Endodermal cell (in vitro differentiated cells): ENCODE data around the gene COL18A1. TPM values are rescaled to one million over a fixed set of nuclear protein-coding genes. Genes with fewer than 3 reads are reported as not detected.
"Not testable (repeated sequence)": the region's sequence is repeated elsewhere in the genome, so short reads cannot be mapped to it uniquely, and the experiment has no call there.

Experiments
- DNase-seq: peaks from one replicate; pipeline ENCODE4 v3.0.0-alpha.2; 2017
- H3K27ac ChIP-seq: 2 replicates; pipeline ENCODE4 v1.5.1; 2013; ENCODE audit warnings: mild to moderate bottlenecking, low read depth, low read length, moderate library complexity
- H3K27me3 ChIP-seq: 2 replicates; pipeline ENCODE4 v1.6.1; 2013; ENCODE audit warnings: mild to moderate bottlenecking, low read length, moderate library complexity; ENCODE audit not compliant: insufficient read depth, control insufficient read depth, poor library complexity, severe bottlenecking
- H3K36me3 ChIP-seq: 2 replicates; pipeline ENCODE4 v1.7.0; 2013; ENCODE audit warnings: mild to moderate bottlenecking, low read length, moderate library complexity; ENCODE audit not compliant: control insufficient read depth, insufficient read depth
- H3K4me1 ChIP-seq: one replicate; pipeline ENCODE4 v1.7.0; 2013; ENCODE audit warnings: low read length; ENCODE audit not compliant: control insufficient read depth, insufficient read depth
- H3K4me3 ChIP-seq: 2 replicates; pipeline ENCODE4 v1.5.1; 2013; ENCODE audit warnings: mild to moderate bottlenecking, low read length, moderate library complexity
- H3K9ac ChIP-seq: 2 replicates; pipeline ENCODE4 v1.6.1; 2013; ENCODE audit warnings: mild to moderate bottlenecking, low read length, moderate library complexity; ENCODE audit not compliant: poor library complexity, severe bottlenecking; ENCODE audit errors: extremely low read depth
- H3K9me3 ChIP-seq: 2 replicates; pipeline ENCODE4 v1.6.1; 2013; ENCODE audit warnings: mild to moderate bottlenecking, low read length, moderate library complexity; ENCODE audit not compliant: control insufficient read depth
- H3K27ac Mint-ChIP-seq: 2 replicates; pipeline ENCODE4 v1.8.0; 2020; ENCODE audit warnings: mixed read lengths
- H3K27me3 Mint-ChIP-seq: 2 replicates; pipeline ENCODE4 v1.8.0; 2021; ENCODE audit warnings: mild to moderate bottlenecking, mixed read lengths; ENCODE audit not compliant: insufficient read depth
- H3K36me3 Mint-ChIP-seq: 2 replicates; pipeline ENCODE4 v1.8.0; 2020; ENCODE audit warnings: low read depth, mixed read lengths
- H3K4me1 Mint-ChIP-seq: 2 replicates; pipeline ENCODE4 v1.8.0; 2020; ENCODE audit warnings: mixed read lengths
- H3K4me3 Mint-ChIP-seq: 2 replicates; pipeline ENCODE4 v1.8.0; 2020; ENCODE audit warnings: mild to moderate bottlenecking, moderate library complexity, mixed read lengths
- H3K9me3 Mint-ChIP-seq: 2 replicates; pipeline ENCODE4 v1.8.0; 2020; ENCODE audit warnings: mild to moderate bottlenecking, mixed read lengths
- CTCF ChIP-seq: fragments of 200-600 bp; sonication (generic); conservative IDR thresholded peaks from 2 replicates; pipeline ENCODE4 v1.5.0; 2021; ENCODE audit warnings: antibody characterized with exemption, mild to moderate bottlenecking
- WGBS, 2 experiments: methylation state at CpG; one replicate each; pipeline versions ENCODE4 v1.1.5 to v1.1.7; 2013; ENCODE audit warnings: missing lambda C conversion rate in 2 of 2, mixed read lengths in 1 of 2; ENCODE audit not compliant: insufficient coverage in 1 of 2, insufficient read length in 1 of 2; 5-methylcytosine and 5-hydroxymethylcytosine counted together
- total RNA-seq, 2 donors: library from RNA; stranded (reverse); fragmentation: NEBNext Ultra II Directional in 1 of 2; extraction: Animal tissue kit (Norgen Biotek cat#: 25700) in 1 of 2; gene quantifications; 2 replicates in 1 of 2; 3 replicates in 1 of 2; pipeline ENCODE4 v1.2.1, GENCODE V29; 2021

Gene COL18A1
- total RNA-seq, 2 donors from 2014 or later = 332 to 398 TPM

GRCh38 chr21:45499201-45499750 lies 94.3 kb downstream of the COL18A1 start:
- H3K27ac Mint-ChIP-seq = no peak overlapping the region
- H3K4me3 Mint-ChIP-seq = no peak overlapping the region
- 87 to 91% methylated on average over 23 to 25 of the region's 25 CpGs for WGBS, 2 experiments
- no peak for TF ChIP-seq CTCF
- H3K36me3 ChIP-seq = peaks cover 51% of the 10 kb centered on the region
- no peaks in the 10 kb centered on the region for H3K4me1 Mint-ChIP-seq
- no peaks in the 10 kb centered on the region for H3K4me1 ChIP-seq
- H3K9me3 Mint-ChIP-seq = no peaks in the 10 kb centered on the region
- DNase-seq = peak; percentile 34
- no peaks in the 10 kb centered on the region for H3K27me3 Mint-ChIP-seq
- H3K4me3 ChIP-seq = no peak overlapping the region
- H3K27ac ChIP-seq = no peak overlapping the region
- peaks cover 54% of the 10 kb centered on the region for H3K36me3 Mint-ChIP-seq
- H3K27me3 ChIP-seq = no peaks in the 10 kb centered on the region
- no peaks in the 10 kb centered on the region for H3K9me3 ChIP-seq
- H3K9ac ChIP-seq = no peak overlapping the region

- H3K27ac Mint-ChIP-seq = no peak overlapping the region
- H3K27me3 ChIP-seq = no peaks in the 10 kb centered on the region
Measured at GRCh38 chr21:45499970-45500577, 95.1 kb downstream of the COL18A1 start.

GRCh38 chr21:45501081-45502005 lies 96.4 kb downstream of the COL18A1 start:
- WGBS, 2 experiments = 93% methylated on average over 8 to 17 of the region's 20 CpGs
- H3K9ac ChIP-seq, H3K27me3 ChIP-seq, H3K27ac ChIP-seq, H3K9me3 ChIP-seq, H3K4me1 Mint-ChIP-seq, H3K4me1 ChIP-seq, H3K27me3 Mint-ChIP-seq, H3K9me3 Mint-ChIP-seq, H3K4me3 Mint-ChIP-seq, H3K27ac Mint-ChIP-seq, H3K4me3 ChIP-seq: not testable (repeated sequence)
- H3K36me3 ChIP-seq = peaks cover 39% of the 10 kb centered on the region
- peaks cover 43% of the 10 kb centered on the region for H3K36me3 Mint-ChIP-seq
- peak; percentile 34 for DNase-seq

More at GRCh38 chr21:45499970-45500577, 95.1 kb downstream of the COL18A1 start:
- no peak for TF ChIP-seq CTCF
- H3K9me3 ChIP-seq = no peaks in the 10 kb centered on the region
- no peaks in the 10 kb centered on the region for H3K9me3 Mint-ChIP-seq
- no peak overlapping the region for H3K9ac ChIP-seq
- no peak overlapping the region for H3K4me3 ChIP-seq
- peaks cover 54% of the 10 kb centered on the region for H3K36me3 Mint-ChIP-seq
- no peaks in the 10 kb centered on the region for H3K27me3 Mint-ChIP-seq
- no peak overlapping the region for H3K4me3 Mint-ChIP-seq
- H3K4me1 ChIP-seq = no peaks in the 10 kb centered on the region
- H3K4me1 Mint-ChIP-seq = no peaks in the 10 kb centered on the region
- H3K36me3 ChIP-seq = peaks cover 51% of the 10 kb centered on the region
- WGBS, 2 experiments = 86 to 91% methylated on average over 5 of the region's 6 CpGs
- H3K27ac ChIP-seq = no peak overlapping the region
- DNase-seq = peak; percentile 30
